Retinal pigment epithelial cell (primary cell): ENCODE results near the gene DCDC2B.

Experiments
- DNase-seq: peaks from one replicate; pipeline ENCODE4 v3.0.0-alpha.2; 2010; ENCODE audit warnings: low read depth
- H3K4me3 ChIP-seq: 2 replicates; pipeline ENCODE4 v1.5.1; 2011; ENCODE audit warnings: mild to moderate bottlenecking, low read length, control low read depth, moderate library complexity
- TF ChIP-seq, protein P1 (sequence below): conservative IDR thresholded peaks from 2 replicates; pipeline ENCODE4 v1.5.1; 2011; ENCODE audit warnings: low read depth, low read length, control low read depth, inconsistent platforms

The DCDC2B gene

DNA sequence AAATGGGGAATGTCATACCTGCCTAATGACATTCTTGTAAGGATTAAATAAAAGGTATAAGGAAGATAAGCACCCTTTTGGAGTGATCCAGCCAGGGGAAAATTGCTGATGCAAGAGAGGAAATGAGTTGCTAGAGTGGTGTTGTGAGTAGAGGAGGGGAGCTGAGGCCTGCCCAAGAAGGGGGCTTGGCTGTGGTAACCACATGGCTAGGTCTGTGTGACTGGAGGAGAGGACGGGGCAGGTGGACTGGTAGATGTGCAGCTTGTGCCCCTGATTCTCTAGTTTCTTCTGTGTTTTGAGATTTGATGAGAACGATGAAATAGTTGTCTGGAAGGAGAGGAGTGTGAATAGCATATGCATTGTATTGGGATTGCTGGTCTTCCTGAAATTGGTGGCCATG, 22.8 kb upstream of the DCDC2B start:
- no peak overlapping the region for H3K4me3 ChIP-seq
- no peak for DNase-seq
- TF ChIP-seq, protein P1, sequence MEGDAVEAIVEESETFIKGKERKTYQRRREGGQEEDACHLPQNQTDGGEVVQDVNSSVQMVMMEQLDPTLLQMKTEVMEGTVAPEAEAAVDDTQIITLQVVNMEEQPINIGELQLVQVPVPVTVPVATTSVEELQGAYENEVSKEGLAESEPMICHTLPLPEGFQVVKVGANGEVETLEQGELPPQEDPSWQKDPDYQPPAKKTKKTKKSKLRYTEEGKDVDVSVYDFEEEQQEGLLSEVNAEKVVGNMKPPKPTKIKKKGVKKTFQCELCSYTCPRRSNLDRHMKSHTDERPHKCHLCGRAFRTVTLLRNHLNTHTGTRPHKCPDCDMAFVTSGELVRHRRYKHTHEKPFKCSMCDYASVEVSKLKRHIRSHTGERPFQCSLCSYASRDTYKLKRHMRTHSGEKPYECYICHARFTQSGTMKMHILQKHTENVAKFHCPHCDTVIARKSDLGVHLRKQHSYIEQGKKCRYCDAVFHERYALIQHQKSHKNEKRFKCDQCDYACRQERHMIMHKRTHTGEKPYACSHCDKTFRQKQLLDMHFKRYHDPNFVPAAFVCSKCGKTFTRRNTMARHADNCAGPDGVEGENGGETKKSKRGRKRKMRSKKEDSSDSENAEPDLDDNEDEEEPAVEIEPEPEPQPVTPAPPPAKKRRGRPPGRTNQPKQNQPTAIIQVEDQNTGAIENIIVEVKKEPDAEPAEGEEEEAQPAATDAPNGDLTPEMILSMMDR: no peak

DNA sequence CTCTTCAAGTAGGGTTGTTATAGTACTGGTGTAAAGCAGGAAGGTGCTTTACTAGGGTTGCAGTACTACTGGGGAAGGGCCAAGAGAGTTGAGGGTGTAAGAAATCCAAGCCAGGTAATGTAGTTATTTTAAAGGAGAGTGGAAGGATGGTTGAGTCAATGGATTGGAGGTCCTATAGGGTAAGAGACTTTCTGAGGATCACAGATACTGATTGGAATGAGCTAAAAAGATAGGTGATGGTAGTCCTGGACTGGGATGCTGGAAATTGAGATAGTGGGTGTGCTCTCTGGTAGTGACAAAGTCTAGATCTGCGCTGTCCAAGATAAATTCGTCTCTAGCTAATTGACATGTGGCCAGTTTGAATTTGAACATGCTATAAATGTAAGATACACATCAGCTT, 22.4 kb upstream of the DCDC2B start:
- H3K4me3 ChIP-seq: no peak overlapping the region
- TF ChIP-seq, protein P1: no peak

DNA sequence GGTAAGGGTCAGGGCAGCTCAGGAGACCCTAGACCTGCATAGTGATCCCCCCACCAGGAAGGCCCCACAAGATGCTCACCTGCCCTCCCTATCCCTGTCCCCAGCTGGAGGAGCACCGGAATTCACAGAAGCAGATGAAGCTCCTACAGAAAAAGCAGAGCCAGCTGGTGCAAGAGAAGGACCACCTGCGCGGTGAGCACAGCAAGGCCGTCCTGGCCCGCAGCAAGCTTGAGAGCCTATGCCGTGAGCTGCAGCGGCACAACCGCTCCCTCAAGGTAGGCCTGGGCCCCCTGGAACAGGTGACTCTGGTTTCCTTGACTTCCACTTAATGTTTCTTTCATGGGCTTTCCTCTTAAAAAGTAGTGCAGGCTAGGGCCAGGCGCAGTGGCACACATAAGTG, 21.0 kb upstream of the DCDC2B start:
- no peak for DNase-seq
- TF ChIP-seq, protein P1: no peak
- H3K4me3 ChIP-seq: no peak overlapping the region

More for the DNA sequence above, 22.4 kb upstream of the DCDC2B start:
- DNase-seq: no peak

DNA sequence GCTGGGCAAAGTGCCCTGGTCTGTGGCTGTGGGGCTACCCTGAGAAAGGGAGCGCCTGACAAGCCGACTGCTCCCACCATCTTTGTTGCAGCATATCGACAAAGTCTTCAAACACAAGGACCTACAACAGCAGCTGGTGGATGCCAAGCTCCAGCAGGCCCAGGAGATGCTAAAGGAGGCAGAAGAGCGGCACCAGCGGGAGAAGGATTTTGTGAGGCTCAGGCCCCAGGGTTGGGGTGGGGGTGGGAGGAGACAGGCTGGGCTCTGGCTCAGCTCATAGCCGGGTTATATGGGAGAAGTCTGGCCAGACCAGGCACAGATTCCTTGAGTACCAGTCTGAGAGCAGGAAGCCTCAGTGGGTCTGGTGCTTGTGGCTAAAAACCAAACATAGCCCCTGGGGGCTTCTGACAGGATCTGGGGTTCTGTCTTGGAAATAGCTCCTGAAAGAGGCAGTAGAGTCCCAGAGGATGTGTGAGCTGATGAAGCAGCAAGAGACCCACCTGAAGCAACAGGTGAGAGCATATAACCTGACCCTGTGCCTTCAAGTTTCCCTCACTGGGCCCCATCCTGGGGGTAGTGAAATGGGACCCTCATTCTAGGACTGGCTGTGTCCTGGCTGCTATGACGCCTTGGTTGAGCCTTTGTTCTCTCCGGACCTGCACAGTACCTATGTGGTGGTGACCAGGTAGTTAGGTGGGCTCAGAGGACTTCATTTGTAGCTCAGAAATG, 16.5 kb upstream of the DCDC2B start:
- H3K4me3 ChIP-seq: no peak overlapping the region
- no peak for DNase-seq
- TF ChIP-seq, protein P1: no peak

DNA sequence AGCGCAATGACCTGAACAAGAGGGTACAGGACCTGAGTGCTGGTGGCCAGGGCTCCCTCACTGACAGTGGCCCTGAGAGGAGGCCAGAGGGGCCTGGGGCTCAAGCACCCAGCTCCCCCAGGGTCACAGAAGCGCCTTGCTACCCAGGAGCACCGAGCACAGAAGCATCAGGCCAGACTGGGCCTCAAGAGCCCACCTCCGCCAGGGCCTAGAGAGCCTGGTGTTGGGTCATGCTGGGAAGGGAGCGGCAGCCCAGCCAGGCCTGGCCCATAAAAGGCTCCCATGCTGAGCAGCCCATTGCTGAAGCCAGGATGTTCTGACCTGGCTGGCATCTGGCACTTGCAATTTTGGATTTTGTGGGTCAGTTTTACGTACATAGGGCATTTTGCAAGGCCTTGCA, 13.9 kb upstream of the DCDC2B start:
- DNase-seq: no peak
- TF ChIP-seq, protein P1: no peak

DNA sequence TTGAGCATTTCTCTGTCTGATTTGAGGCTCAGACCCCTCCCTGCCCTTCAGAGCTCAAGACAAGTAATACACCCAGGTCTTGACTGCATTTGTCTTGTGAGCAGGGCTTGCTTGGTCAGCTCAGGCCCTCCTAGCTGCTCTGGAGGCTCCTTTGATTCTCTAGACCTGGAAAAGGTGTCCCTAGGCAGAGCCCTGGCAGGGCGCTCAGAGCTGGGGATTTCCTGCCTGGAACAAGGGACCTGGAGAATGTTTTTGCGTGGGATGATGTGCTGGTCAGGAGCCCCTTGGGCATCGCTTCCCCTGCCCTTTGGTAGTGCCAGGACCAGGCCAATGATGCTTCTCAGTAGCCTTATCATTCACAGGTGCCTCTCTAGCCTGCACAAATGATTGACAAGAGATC, 13.4 kb upstream of the DCDC2B start:
- no peak for DNase-seq
- H3K4me3 ChIP-seq: no peak overlapping the region
- TF ChIP-seq, protein P1: no peak

More for the DNA sequence above, 13.9 kb upstream of the DCDC2B start:
- H3K4me3 ChIP-seq: no peak overlapping the region
